Gastroesophageal sphincter (tissue), 4 donors: ENCODE data around the gene CFTR. TPM values are rescaled to one million over a fixed set of nuclear protein-coding genes. Genes with fewer than 3 reads are reported as not detected.

ENCODE experiments used
- ATAC-seq: fragments of 150-250 bp; one replicate; pipeline ENCODE4 v1.9.1; 2016; ENCODE audit warnings: mild to moderate bottlenecking, moderate library complexity
- H3K27ac ChIP-seq, 4 donors: fragments of 200-600 bp; sonication (generic) in 3 of 4; 1 replicate in 3 of 4; 2 replicates in 1 of 4; pipeline ENCODE4 v1.5.1; 2016 to 2019
- H3K27me3 ChIP-seq: fragments of 200-600 bp; sonication (generic); one replicate; pipeline ENCODE4 v1.5.1; 2019
- H3K36me3 ChIP-seq, 2 donors: fragments of 200-600 bp; sonication (generic); one replicate each; pipeline ENCODE4 v1.5.1; 2019; ENCODE audit warnings: control low read depth in 1 of 2
- H3K4me1 ChIP-seq, 3 donors: fragments of 200-600 bp; sonication (generic); 1 replicate in 2 of 3; 2 replicates in 1 of 3; pipeline ENCODE4 v1.5.1; 2016 to 2019; ENCODE audit warnings: control low read depth in 2 of 3
- H3K4me3 ChIP-seq, 2 donors: fragments of 200-600 bp; sonication (generic); one replicate each; pipeline ENCODE4 v1.5.1; 2019; ENCODE audit warnings: mild to moderate bottlenecking in 1 of 2, moderate library complexity in 1 of 2
- H3K9me3 ChIP-seq, 3 donors: fragments of 200-600 bp; sonication (generic); one replicate each; pipeline ENCODE4 v1.5.1; 2017 to 2019; ENCODE audit warnings: control low read depth in 2 of 3
- CTCF ChIP-seq, 4 experiments: fragments of 200-600 bp in 2 of 4; fragments of 450-650 bp in 2 of 4; sonication (generic) in 1 of 4; IDR thresholded peaks; one replicate each; pipeline ENCODE4 v1.5.1; 2017 to 2019; ENCODE audit warnings: antibody characterized with exemption in 4 of 4, mild to moderate bottlenecking in 2 of 4, moderate library complexity in 2 of 4
- EP300 ChIP-seq: sonication (generic); formaldehyde crosslinking; IDR thresholded peaks from one replicate; pipeline ENCODE4 v1.6.1; 2017; ENCODE audit warnings: antibody characterized with exemption, mild to moderate bottlenecking
- POLR2A ChIP-seq, 2 donors: fragments of 450-650 bp; IDR thresholded peaks; one replicate each; pipeline ENCODE4 v1.6.1; 2017; ENCODE audit warnings: antibody characterized with exemption in 2 of 2, mild to moderate bottlenecking in 2 of 2, moderate library complexity in 1 of 2
- POLR2AphosphoS5 ChIP-seq: sonication (generic); formaldehyde crosslinking; IDR thresholded peaks from one replicate; pipeline ENCODE4 v1.6.1; 2017; ENCODE audit warnings: antibody characterized with exemption
- WGBS, 2 donors: methylation state at CpG; one replicate each; pipeline ENCODE4 v1.1.5; 2018; ENCODE audit warnings: low coverage in 1 of 2; 5-methylcytosine and 5-hydroxymethylcytosine counted together
- total RNA-seq, 4 donors: library from RNA; depleted of rRNA; stranded (reverse); fragments of >200 nt; gene quantifications; one replicate each; pipeline ENCODE4 v1.1.0, GENCODE V29; 2016

Gene CFTR
- 1 to 10 TPM in 1 of 4 donors, not detected in 3; 1.9 TPM for total RNA-seq

DNA sequence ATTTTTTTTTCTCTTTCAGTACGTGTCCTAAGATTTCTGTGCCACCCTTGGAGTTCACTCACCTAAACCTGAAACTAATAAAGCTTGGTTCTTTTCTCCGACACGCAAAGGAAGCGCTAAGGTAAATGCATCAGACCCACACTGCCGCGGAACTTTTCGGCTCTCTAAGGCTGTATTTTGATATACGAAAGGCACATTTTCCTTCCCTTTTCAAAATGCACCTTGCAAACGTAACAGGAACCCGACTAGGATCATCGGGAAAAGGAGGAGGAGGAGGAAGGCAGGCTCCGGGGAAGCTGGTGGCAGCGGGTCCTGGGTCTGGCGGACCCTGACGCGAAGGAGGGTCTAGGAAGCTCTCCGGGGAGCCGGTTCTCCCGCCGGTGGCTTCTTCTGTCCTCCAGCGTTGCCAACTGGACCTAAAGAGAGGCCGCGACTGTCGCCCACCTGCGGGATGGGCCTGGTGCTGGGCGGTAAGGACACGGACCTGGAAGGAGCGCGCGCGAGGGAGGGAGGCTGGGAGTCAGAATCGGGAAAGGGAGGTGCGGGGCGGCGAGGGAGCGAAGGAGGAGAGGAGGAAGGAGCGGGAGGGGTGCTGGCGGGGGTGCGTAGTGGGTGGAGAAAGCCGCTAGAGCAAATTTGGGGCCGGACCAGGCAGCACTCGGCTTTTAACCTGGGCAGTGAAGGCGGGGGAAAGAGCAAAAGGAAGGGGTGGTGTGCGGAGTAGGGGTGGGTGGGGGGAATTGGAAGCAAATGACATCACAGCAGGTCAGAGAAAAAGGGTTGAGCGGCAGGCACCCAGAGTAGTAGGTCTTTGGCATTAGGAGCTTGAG, at the start of gene CFTR:
Gene CFTR (plus strand): TSS at position 801 of the 830 bp plus-strand sequence. CDS start 70 bp downstream, outside the sequence.
- peak; percentile 63 for ATAC-seq
- Histone ChIP-seq H3K4me1 (peaks cover 0 to 10% (median 0%) of the 10 kb centered on the region in 3 donors), H3K9me3 (no peaks in the 10 kb centered on the region), H3K4me3 (peak within 1 kb of the TSS; percentile 1 to 46), H3K27ac (no peak within 1 kb of the TSS), H3K36me3 (no peaks in the 10 kb centered on the region), H3K27me3 (peaks cover 20% of the 10 kb centered on the region)
- no peak for TF ChIP-seq POLR2AphosphoS5
- no peak for TF ChIP-seq EP300
- TF ChIP-seq CTCF (IDR thresholded peaks at IDR 0.05) = no peak
- no peak for TF ChIP-seq POLR2A (IDR thresholded peaks at IDR 0.05)
- whole genome bisulfite sequencing, 2 donors = 3 to 21% methylated on average over 13 to 31 of the region's 45 CpGs

DNA sequence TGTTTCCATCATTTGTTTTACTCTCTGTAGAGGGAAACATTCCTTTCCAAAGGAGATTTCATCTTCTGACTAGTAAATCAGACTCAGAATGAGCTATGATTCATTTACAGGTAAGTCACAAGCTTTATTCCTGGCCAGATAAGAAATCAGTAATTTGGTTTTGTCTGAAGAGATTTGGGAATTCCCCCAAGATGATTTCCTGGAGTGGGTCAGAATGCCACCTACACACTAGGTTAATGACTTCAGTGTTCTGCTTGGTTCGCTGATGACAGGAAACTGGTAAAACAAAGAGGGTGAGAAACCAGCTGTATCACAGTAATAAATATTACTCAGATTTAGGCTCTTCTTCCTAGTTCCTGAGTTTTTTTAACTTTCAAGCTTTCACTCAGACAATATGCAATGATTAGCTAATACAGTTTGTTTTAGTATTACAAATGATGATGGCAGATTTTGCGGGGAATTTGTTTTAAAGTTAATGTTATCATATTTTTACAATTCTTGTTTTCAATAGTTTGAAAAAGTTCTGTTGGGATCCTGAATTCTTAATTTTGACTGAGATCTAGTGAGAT, 44.3 kb upstream of the CFTR start:
- no peaks in the 10 kb centered on the region for H3K9me3 ChIP-seq
- H3K27me3 ChIP-seq = no peaks in the 10 kb centered on the region
- TF ChIP-seq EP300 (no peak), POLR2A (IDR thresholded peaks at IDR 0.05) (no peak), CTCF (IDR thresholded peaks at IDR 0.05) (no peak), POLR2AphosphoS5 (no peak)
- H3K4me1 ChIP-seq = no peaks in the 10 kb centered on the region
- H3K4me3 ChIP-seq = no peak overlapping the region
- 0 to 50% methylated on average over 1 to 2 of the region's 2 CpGs for WGBS, 2 donors
- no peak for ATAC-seq
- no peaks in the 10 kb centered on the region for H3K36me3 ChIP-seq
- H3K27ac ChIP-seq = no peak overlapping the region

DNA sequence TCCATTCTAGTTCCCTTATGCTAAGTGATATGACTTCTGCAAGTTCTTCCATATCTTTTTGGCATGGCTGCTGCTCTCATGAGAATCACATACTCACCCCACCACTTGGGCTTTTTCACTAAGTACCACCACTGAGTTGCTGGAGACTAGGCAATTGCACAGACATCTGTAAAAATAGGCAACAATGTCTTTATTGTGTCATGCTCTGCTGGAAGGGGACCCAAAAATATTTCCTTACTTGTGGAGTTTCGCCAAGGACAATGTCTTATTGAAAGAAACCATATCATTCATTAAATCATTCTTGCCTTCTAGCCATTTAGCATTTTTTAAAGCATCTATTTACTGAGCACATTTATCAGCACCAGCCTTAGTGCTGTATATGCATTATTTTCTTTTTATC, 35.2 kb upstream of the CFTR start:
- no peaks in the 10 kb centered on the region for H3K4me1 ChIP-seq
- H3K9me3 ChIP-seq = peaks cover 0 to 11% (median 0%) of the 10 kb centered on the region in 3 donors
- H3K27me3 ChIP-seq = no peaks in the 10 kb centered on the region
- ATAC-seq = no peak
- H3K36me3 ChIP-seq = no peaks in the 10 kb centered on the region
- no peak overlapping the region for H3K4me3 ChIP-seq
- 73 to 100% methylated on average over 1 of the region's 1 CpG for WGBS, 2 donors
- H3K27ac ChIP-seq = no peak overlapping the region
- TF ChIP-seq EP300 (no peak), POLR2A (IDR thresholded peaks at IDR 0.05) (no peak), CTCF (IDR thresholded peaks at IDR 0.05) (no peak), POLR2AphosphoS5 (no peak)

DNA sequence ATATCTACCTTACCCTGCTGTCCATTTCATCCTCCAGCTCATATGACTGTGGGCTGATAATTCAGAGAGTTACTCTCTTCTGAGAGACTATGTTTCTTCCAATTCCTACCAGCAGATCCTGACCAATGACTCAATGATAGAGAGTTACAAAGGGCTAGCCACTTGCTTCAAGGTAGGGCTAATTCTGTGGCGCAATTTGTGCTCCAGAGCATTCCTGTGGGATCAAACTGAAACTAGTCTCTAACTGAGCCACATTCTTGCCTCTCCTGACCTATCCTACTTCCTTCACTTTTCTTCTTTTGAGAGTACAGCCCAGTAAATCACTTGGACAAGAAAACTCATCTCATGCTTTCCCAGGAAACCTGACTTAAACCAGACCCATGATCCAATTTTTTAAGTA, 34.6 kb upstream of the CFTR start:
- TF ChIP-seq EP300 (no peak), CTCF (IDR thresholded peaks at IDR 0.05) (no peak), POLR2AphosphoS5 (no peak), POLR2A (IDR thresholded peaks at IDR 0.05) (no peak)
- Histone ChIP-seq H3K4me1 (no peaks in the 10 kb centered on the region), H3K9me3 (peaks cover 0 to 14% (median 0%) of the 10 kb centered on the region in 3 donors), H3K27me3 (no peaks in the 10 kb centered on the region), H3K4me3 (no peak overlapping the region), H3K27ac (no peak overlapping the region), H3K36me3 (no peaks in the 10 kb centered on the region)
- 100% methylated on average over 1 of the region's 1 CpG for WGBS, 2 donors
- no peak for ATAC-seq
